HepG2 (cell line): Measurements from ENCODE around the gene GALNT18. TPM values are rescaled to one million over a fixed set of nuclear protein-coding genes. Genes with fewer than 3 reads are reported as not detected.

Experiments used
- ATAC-seq: fragments of 200-7000 bp; cut with Tn5 transposase; 3 replicates; pipeline ENCODE4 v1.9.1; 2020; ENCODE audit warnings: mild to moderate bottlenecking, moderate library complexity
- BruUV-seq: library from RNA; stranded (reverse); fragments of 400-500 nt; replicated peaks from 2 replicates; lab custom pipeline; 2021; lab: Mats Ljungman, UMichigan
- CTCF ChIA-PET: fragments of 300-600 bp; formaldehyde crosslinking; extraction: SDS; loops from one replicate; lab custom pipeline; 2021; ENCODE audit warnings: low total read pairs, inconsistent platforms, low intra/inter-chr PET ratio; lab: Yijun Ruan, JAX
- POLR2A ChIA-PET: fragments of 350-600 bp; sonication (Branson Sonifier 250); formaldehyde crosslinking; loops from one replicate; lab custom pipeline; 2020; ENCODE audit warnings: antibody characterized with exemption, inconsistent platforms; lab: Yijun Ruan, JAX
- DNase-seq: peaks from one replicate; pipeline ENCODE4 v3.0.0-alpha.2; 2015; ENCODE audit warnings: low spot score
- FAIRE-seq: peaks from 3 replicates; lab custom pipeline; 2011; peaks lifted over from hg19 to GRCh38; lab: Jason Lieb, UNC
- H2AFZ ChIP-seq: one replicate; pipeline ENCODE4 v1.6.1; 2011; ENCODE audit warnings: low read length, inconsistent platforms
- H3K27ac ChIP-seq: fragments of 300-600 bp; 3 replicates; pipeline ENCODE4 v1.8.0; 2011; ENCODE audit warnings: mixed run types, mild to moderate bottlenecking, mixed read lengths, low read length, inconsistent platforms; ENCODE audit not compliant: insufficient read depth; ENCODE audit errors: extremely low read length
- H3K27me3 ChIP-seq, 2 experiments: fragments of 200-600 bp in 1 of 2; 2 replicates in 1 of 2; 3 replicates in 1 of 2; pipeline versions ENCODE4 v1.6.0 to v1.8.0; 2011; ENCODE audit warnings: low read length in 2 of 2, mild to moderate bottlenecking in 2 of 2, moderate library complexity in 2 of 2, inconsistent platforms in 1 of 2; ENCODE audit not compliant: insufficient read depth in 2 of 2, control insufficient read depth in 1 of 2
- H3K36me3 ChIP-seq, 2 experiments: fragments of 200-600 bp in 1 of 2; replicated peaks in 1 of 2; 2 replicates in 1 of 2; 3 replicates in 1 of 2; pipeline versions ENCODE4 v1.5.1 to v1.8.0; 2011; ENCODE audit warnings: low read length in 2 of 2, inconsistent platforms in 1 of 2; ENCODE audit not compliant: insufficient read depth in 2 of 2, control insufficient read depth in 1 of 2
- H3K4me1 ChIP-seq: 2 replicates; pipeline ENCODE4 v1.5.1; 2012; ENCODE audit warnings: low read length, inconsistent platforms; ENCODE audit not compliant: insufficient read depth
- H3K4me2 ChIP-seq: 2 replicates; pipeline ENCODE4 v1.6.0; 2011; ENCODE audit warnings: low read depth, low read length, inconsistent platforms
- H3K4me3 ChIP-seq, 3 experiments: fragments of 200-600 bp in 1 of 3; sonication (generic), shearing (Covaris generic) in 1 of 3; replicated peaks in 1 of 3; 2 replicates each; pipeline ENCODE4 v1.5.1; 2011 to 2016; ENCODE audit warnings: low read length in 3 of 3, inconsistent platforms in 2 of 3, low read depth in 2 of 3, mild to moderate bottlenecking in 2 of 3, control low read depth in 1 of 3, mixed read lengths in 1 of 3; ENCODE audit not compliant: insufficient read depth in 1 of 3
- H3K79me2 ChIP-seq: one replicate; pipeline ENCODE4 v1.6.1; 2011; ENCODE audit warnings: low read length, inconsistent platforms; ENCODE audit not compliant: insufficient read depth
- H3K9ac ChIP-seq: 2 replicates; pipeline ENCODE4 v1.6.0; 2011; ENCODE audit warnings: mild to moderate bottlenecking, low read depth, low read length, inconsistent platforms; ENCODE audit not compliant: insufficient read depth
- H3K9me3 ChIP-seq: 2 replicates; pipeline ENCODE4 v1.5.1; 2012; ENCODE audit warnings: mild to moderate bottlenecking, low read length
- H4K20me1 ChIP-seq: 2 replicates; pipeline ENCODE4 v1.6.0; 2011; ENCODE audit warnings: inconsistent platforms, mild to moderate bottlenecking, low read length, moderate library complexity; ENCODE audit not compliant: insufficient read depth
- AGO1 ChIP-seq: fragments of 200-400 bp; formaldehyde crosslinking; IDR thresholded peaks from 2 replicates; pipeline ENCODE4 v1.6.1; 2017; ENCODE audit warnings: mild to moderate bottlenecking, low read depth, low read length, moderate library complexity; ENCODE audit not compliant: poor library complexity, severe bottlenecking
- ETV5 ChIP-seq: IDR thresholded peaks from 2 replicates; pipeline ENCODE4 v1.6.1; 2018; ENCODE audit warnings: missing biosample characterization, missing genetic modification reagents, inconsistent platforms, borderline replicate concordance
- HNRNPH1 ChIP-seq: fragments of 200-400 bp; formaldehyde crosslinking; optimal IDR thresholded peaks from 2 replicates; pipeline ENCODE3; 2017; ENCODE audit warnings: mild to moderate bottlenecking, low read depth, low read length
- STAT6 ChIP-seq: sonication (generic); formaldehyde crosslinking; IDR thresholded peaks from 2 replicates; pipeline ENCODE4 v1.4.0; 2020; ENCODE audit warnings: missing genetic modification reagents, mild to moderate bottlenecking, borderline replicate concordance
- ZBTB14 ChIP-seq: sonication (generic); formaldehyde crosslinking; IDR thresholded peaks from 2 replicates; pipeline ENCODE4 v1.4.0; 2020; ENCODE audit warnings: missing genetic modification reagents
- ZBTB26 ChIP-seq: IDR thresholded peaks from 2 replicates; pipeline ENCODE4 v1.6.1; 2016; ENCODE audit warnings: missing compliant biosample characterization, missing genetic modification reagents, borderline replicate concordance
- ZMYM4 ChIP-seq: sonication (generic); formaldehyde crosslinking; IDR thresholded peaks from 2 replicates; pipeline ENCODE4 v1.8.1; 2023; ENCODE audit warnings: mild to moderate bottlenecking, missing genetic modification reagents
- ZNF124 ChIP-seq: sonication (generic); formaldehyde crosslinking; IDR thresholded peaks from 2 replicates; pipeline ENCODE4 v1.4.0; 2020; ENCODE audit warnings: missing genetic modification reagents
- ZNF788 ChIP-seq: sonication (generic); formaldehyde crosslinking; IDR thresholded peaks from 2 replicates; pipeline ENCODE4 v1.5.0; 2020; ENCODE audit warnings: mild to moderate bottlenecking, missing genetic modification reagents, borderline replicate concordance
- WGBS: methylation state at CpG from one replicate; pipeline ENCODE4 v1.1.6; 2017; ENCODE audit warnings: low lambda C conversion rate; 5-methylcytosine and 5-hydroxymethylcytosine counted together
- in situ Hi-C: cut with HindIII; loops from 2 replicates; pipeline ENCODE4 v1.10.0; 2017; ENCODE audit warnings: low pct_unique_long_range_greater_than_20kb; ENCODE audit not compliant: extremely low pct_ligation_motif_present
- intact Hi-C: fragments of 100-400 bp; cut with micrococcal nuclease; formaldehyde crosslinking; loops from one replicate; pipeline ENCODE4 v1.10.0; 2022; ENCODE audit not compliant: unreplicated experiment
- polyA plus RNA-seq, 8 experiments: library from polyadenylated mRNA; depleted of rRNA in 3 of 8; stranded (reverse) in 7 of 8; unstranded in 1 of 8; fragments of >200 nt; fragmentation: Illumina TruSeq in 4 of 8; extraction: Trizol in 4 of 8; gene quantifications; 2 replicates each; pipeline versions ENCODE4 v1.2.1 to v1.2.3, GENCODE V29; 2011 to 2016; ENCODE audit warnings: low read depth in 4 of 8, missing spikeins in 1 of 8, mixed read lengths in 1 of 8; ENCODE audit not compliant: insufficient read depth in 1 of 8
- total RNA-seq, 5 experiments: library from RNA; depleted of rRNA; stranded (reverse); fragments of >200 nt; fragmentation: Illumina TruSeq; extraction: Trizol; gene quantifications; 2 replicates each; pipeline ENCODE4 v1.2.3, GENCODE V29; 2016; ENCODE audit warnings: low read depth in 1 of 5
- TF ChIP-seq, protein P1 (sequence below), 2 experiments: sonication (generic) in 1 of 2; formaldehyde crosslinking in 1 of 2; IDR thresholded peaks; 2 replicates each; pipeline versions ENCODE4 v1.6.1 to v1.9.0; 2014 to 2022; ENCODE audit warnings: antibody characterized with exemption in 1 of 2, borderline replicate concordance in 1 of 2, inconsistent platforms in 1 of 2, low read depth in 1 of 2, missing genetic modification reagents in 1 of 2

Gene GALNT18
- total and polyA plus RNA-seq, 2 of the 13 experiments (the other 11 are each of a cell fraction or from before 2014, with no cell fraction given) = 0.11 TPM; not detected in 1

DNA sequence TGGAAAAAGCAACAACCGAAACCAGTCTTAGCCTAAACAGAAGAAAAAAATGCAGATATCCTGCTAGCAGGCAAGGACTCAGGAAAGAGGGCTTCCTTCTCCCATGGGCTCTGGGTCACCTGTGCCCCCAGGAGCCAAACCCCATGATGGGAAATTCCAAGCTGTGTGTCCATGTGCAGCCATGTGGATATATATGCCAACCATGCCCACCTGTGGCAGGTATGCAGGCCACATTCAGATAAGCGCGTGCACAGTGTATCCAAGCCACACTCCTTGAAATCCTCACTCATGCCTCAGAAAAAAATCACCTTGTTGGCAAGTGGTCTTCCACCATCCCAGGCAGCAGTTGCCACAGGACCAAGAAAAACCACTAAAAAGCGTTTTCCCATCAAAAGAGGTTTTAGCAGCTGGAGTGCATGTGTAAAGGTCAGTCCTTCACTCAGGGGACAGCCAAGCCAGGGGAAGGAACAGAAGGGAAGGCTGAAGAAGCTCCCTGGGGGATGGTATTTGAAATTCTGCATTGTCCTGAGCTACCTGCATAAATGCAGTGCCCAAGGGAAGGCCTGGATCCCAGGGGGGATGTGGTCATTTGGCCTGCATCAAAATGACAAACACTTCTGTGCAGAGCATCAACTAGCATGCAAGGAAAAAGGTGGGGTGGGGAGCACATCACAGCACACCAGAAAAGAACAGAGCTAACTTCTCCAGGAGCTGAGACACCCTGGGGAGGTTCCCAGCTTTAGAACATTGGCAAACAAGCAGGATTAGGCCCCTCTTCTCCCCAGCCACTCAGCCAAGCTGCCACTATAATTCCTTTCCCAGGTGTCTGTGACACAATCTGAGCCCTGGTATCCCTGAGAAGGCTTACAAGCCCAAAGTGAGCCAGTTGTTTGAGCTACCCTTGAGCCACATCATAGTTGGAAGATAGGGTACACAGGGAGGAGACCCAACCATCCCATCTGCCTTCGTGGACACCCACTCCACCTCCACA, 76.2 kb downstream of the GALNT18 start:
- H2AFZ ChIP-seq = no peak overlapping the region
- no peaks in the 10 kb centered on the region for H4K20me1 ChIP-seq
- H3K27me3 ChIP-seq = peaks cover 0 to 16% of the 10 kb centered on the region in 2 experiments; a peak in 1 of 5 replicates
- no peak overlapping the region for H3K4me2 ChIP-seq
- no peak overlapping the region for H3K27ac ChIP-seq
- H3K79me2 ChIP-seq = no peaks in the 10 kb centered on the region
- no peaks in the 10 kb centered on the region for H3K9me3 ChIP-seq
- in situ Hi-C loops = no loop called here
- ChIA-PET CTCF (no interaction called here), POLR2A (no interaction called here)
- intact Hi-C loops = no loop called here
- H3K36me3 ChIP-seq = no peaks in the 10 kb centered on the region
- no peaks in the 10 kb centered on the region for H3K4me1 ChIP-seq
- H3K9ac ChIP-seq = no peak overlapping the region
- ATAC-seq (no peak), DNase-seq (no peak), FAIRE-seq (no peak)
- no peak overlapping the region for H3K4me3 ChIP-seq
- WGBS = 37% methylated on average over 5 of the region's 5 CpGs
- no TSS peak for BruUV-seq
- TF ChIP-seq HNRNPH1 = no peak
- no peak for TF ChIP-seq AGO1
- no peak for TF ChIP-seq ZBTB26 (CRISPR knock-in tag)
- TF ChIP-seq ZBTB14 (CRISPR knock-in tag) = no peak
- TF ChIP-seq ETV5 (CRISPR knock-in tag) = no peak
- TF ChIP-seq ZNF788 = no peak
- no peak for TF ChIP-seq ZMYM4 (CRISPR knock-in tag)
- TF ChIP-seq ZNF124 (CRISPR knock-in tag) = no peak
- TF ChIP-seq, protein P1, sequence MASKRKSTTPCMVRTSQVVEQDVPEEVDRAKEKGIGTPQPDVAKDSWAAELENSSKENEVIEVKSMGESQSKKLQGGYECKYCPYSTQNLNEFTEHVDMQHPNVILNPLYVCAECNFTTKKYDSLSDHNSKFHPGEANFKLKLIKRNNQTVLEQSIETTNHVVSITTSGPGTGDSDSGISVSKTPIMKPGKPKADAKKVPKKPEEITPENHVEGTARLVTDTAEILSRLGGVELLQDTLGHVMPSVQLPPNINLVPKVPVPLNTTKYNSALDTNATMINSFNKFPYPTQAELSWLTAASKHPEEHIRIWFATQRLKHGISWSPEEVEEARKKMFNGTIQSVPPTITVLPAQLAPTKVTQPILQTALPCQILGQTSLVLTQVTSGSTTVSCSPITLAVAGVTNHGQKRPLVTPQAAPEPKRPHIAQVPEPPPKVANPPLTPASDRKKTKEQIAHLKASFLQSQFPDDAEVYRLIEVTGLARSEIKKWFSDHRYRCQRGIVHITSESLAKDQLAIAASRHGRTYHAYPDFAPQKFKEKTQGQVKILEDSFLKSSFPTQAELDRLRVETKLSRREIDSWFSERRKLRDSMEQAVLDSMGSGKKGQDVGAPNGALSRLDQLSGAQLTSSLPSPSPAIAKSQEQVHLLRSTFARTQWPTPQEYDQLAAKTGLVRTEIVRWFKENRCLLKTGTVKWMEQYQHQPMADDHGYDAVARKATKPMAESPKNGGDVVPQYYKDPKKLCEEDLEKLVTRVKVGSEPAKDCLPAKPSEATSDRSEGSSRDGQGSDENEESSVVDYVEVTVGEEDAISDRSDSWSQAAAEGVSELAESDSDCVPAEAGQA (IDR thresholded peaks at IDR 0.05; ENCODE audit: low read depth) = no peak
- TF ChIP-seq, protein P1 (CRISPR knock-in tag; IDR thresholded peaks at IDR 0.05; ENCODE audit: borderline replicate concordance) = no peak
- TF ChIP-seq STAT6 (CRISPR knock-in tag) = no peak
